HG02678 (cell line): ENCODE results near the gene BPIFB4.
"Not testable (repeated sequence)": the region's sequence is repeated elsewhere in the genome, so short reads cannot be mapped to it uniquely, and the experiment has no call there.

ENCODE experiments used
- ATAC-seq: cut with Tn5 transposase; IDR thresholded peaks from one replicate; pipeline ENCODE4 v1.9.1; 2021; ENCODE audit warnings: mild to moderate bottlenecking, moderate library complexity; ENCODE audit not compliant: unreplicated experiment

The BPIFB4 gene

GRCh38 chr20:33079259-33079658 lies at the start of gene BPIFB4:
BPIFB4 (plus strand) TSS chr20:33079643; CDS start chr20:33081527, 1,884 bp downstream.
- no peak for ATAC-seq

GRCh38 chr20:33030076-33030475 lies 49.4 kb upstream of the BPIFB4 start:
- ATAC-seq, result no peak

- no peak for ATAC-seq
Measured at GRCh38 chr20:33030569-33030968, 48.9 kb upstream of the BPIFB4 start.

- no peak for ATAC-seq
Measured at GRCh38 chr20:33031531-33031930, 47.9 kb upstream of the BPIFB4 start, which contains the start of gene BPIFB6. BPIFB6 (plus strand) TSS chr20:33031648; CDS start chr20:33031648, 0 bp downstream.

GRCh38 chr20:33032555-33032954 lies 46.9 kb upstream of the BPIFB4 start:
- no peak for ATAC-seq

- no peak for ATAC-seq
Measured at GRCh38 chr20:33033381-33033780, 46.1 kb upstream of the BPIFB4 start.

GRCh38 chr20:33034115-33034514 lies 45.3 kb upstream of the BPIFB4 start:
- no peak for ATAC-seq

- no peak for ATAC-seq
Measured at GRCh38 chr20:33034901-33035492, 44.4 kb upstream of the BPIFB4 start.

GRCh38 chr20:33037456-33037855 lies 42.0 kb upstream of the BPIFB4 start:
- no peak for ATAC-seq

- ATAC-seq, result no peak
Measured at GRCh38 chr20:33038243-33038642, 41.2 kb upstream of the BPIFB4 start.

- ATAC-seq, result no peak
Measured at GRCh38 chr20:33042430-33042829, 37.0 kb upstream of the BPIFB4 start.

GRCh38 chr20:33042983-33043730 lies 36.3 kb upstream of the BPIFB4 start:
- ATAC-seq, result no peak

GRCh38 chr20:33043731-33044181 lies 35.7 kb upstream of the BPIFB4 start:
- ATAC-seq, result no peak

- not testable (repeated sequence) for ATAC-seq
Measured at GRCh38 chr20:33045129-33045721, 34.2 kb upstream of the BPIFB4 start.

- ATAC-seq, result no peak
Measured at GRCh38 chr20:33046412-33046811, 33.0 kb upstream of the BPIFB4 start.

GRCh38 chr20:33051333-33051732 lies 28.1 kb upstream of the BPIFB4 start:
- ATAC-seq, result no peak

- no peak for ATAC-seq
Measured at GRCh38 chr20:33053291-33054106, 25.9 kb upstream of the BPIFB4 start, which contains the start of gene BPIFB3. BPIFB3 (plus strand) TSS chr20:33053903; CDS start chr20:33055436, 1,533 bp downstream.

- ATAC-seq, result no peak
Measured at GRCh38 chr20:33054381-33054780, 25.1 kb upstream of the BPIFB4 start.

- ATAC-seq, result no peak
Measured at GRCh38 chr20:33054791-33055190, 24.7 kb upstream of the BPIFB4 start.

GRCh38 chr20:33059136-33059535 lies 20.3 kb upstream of the BPIFB4 start:
- ATAC-seq, result no peak
